GM10248 (cell line): Measurements from ENCODE around the gene F2RL3.
"Not testable (repeated sequence)": the region's sequence is repeated elsewhere in the genome, so short reads cannot be mapped to it uniquely, and the experiment has no call there.

Experiments
- CTCF ChIA-PET: fragments of 300-600 bp; sonication (Branson Sonifier 250); formaldehyde crosslinking; extraction: SDS; loops from one replicate; lab custom pipeline; 2021; ENCODE audit warnings: antibody characterized with exemption; lab: Yijun Ruan, JAX
- POLR2A ChIA-PET: fragments of 350-650 bp; sonication (Branson Sonifier 250); formaldehyde crosslinking; extraction: SDS; loops from one replicate; lab custom pipeline; 2020; ENCODE audit warnings: antibody characterized with exemption; lab: Yijun Ruan, JAX
- DNase-seq: peaks from one replicate; pipeline ENCODE4 v3.0.0; 2012; ENCODE audit errors: extremely low spot score
- TF ChIP-seq, protein P1 (sequence below): IDR thresholded peaks from 2 replicates; pipeline ENCODE4 v1.5.1; 2012; ENCODE audit warnings: mild to moderate bottlenecking, low read depth; ENCODE audit errors: extremely low read depth, missing control alignments, control extremely low read depth

F2RL3 gene

DNA sequence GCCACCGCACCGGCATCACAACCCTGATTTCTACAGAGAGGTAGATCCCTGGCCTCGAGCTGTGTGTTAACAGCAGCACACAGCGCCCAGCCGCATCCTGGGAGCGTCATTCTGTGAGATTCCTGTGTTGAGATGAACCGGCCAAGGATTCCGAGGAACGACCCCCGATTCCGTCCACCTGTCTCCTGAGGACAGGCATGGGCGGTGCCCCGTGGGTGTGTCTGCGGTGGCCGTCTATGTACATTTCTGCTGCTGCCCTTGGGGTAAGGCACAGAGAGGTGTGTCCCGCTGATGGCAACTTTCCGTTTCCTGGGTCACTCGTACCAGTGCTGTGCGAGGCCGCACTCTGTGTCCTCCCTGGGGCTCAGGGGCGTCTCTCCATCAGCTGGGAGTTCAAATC lies 16.1 kb upstream of the F2RL3 start:
- no peak for DNase-seq
- POLR2A ChIA-PET, result no interaction called here
- TF ChIP-seq, protein P1, sequence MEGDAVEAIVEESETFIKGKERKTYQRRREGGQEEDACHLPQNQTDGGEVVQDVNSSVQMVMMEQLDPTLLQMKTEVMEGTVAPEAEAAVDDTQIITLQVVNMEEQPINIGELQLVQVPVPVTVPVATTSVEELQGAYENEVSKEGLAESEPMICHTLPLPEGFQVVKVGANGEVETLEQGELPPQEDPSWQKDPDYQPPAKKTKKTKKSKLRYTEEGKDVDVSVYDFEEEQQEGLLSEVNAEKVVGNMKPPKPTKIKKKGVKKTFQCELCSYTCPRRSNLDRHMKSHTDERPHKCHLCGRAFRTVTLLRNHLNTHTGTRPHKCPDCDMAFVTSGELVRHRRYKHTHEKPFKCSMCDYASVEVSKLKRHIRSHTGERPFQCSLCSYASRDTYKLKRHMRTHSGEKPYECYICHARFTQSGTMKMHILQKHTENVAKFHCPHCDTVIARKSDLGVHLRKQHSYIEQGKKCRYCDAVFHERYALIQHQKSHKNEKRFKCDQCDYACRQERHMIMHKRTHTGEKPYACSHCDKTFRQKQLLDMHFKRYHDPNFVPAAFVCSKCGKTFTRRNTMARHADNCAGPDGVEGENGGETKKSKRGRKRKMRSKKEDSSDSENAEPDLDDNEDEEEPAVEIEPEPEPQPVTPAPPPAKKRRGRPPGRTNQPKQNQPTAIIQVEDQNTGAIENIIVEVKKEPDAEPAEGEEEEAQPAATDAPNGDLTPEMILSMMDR, result no peak
- CTCF ChIA-PET, result interaction anchor here (0.7 to 1.6 kb wide), 2 partner anchors 10 to 94 kb away, joined by 3 read pairs; no protein-coding TSS in a partner anchor

DNA sequence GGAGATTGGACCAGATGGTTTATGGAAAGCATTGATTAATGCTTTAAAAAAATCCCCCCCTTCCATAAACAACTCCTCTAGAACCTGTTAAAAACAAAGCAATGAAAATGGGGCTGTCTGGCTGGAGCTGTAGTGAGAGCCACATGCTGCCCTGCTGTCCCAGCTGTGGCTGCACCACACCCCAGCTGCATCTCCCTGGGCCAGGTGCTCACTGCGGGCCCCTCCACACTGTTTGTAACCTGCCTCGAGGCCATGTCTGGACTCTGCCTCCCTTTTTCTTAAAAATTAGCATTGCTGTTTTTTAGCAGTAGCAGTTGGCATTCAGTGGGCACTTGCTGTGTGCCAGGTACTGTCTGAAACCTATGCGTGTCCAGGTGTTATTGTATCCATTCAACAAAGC lies 15.2 kb upstream of the F2RL3 start:
- ChIA-PET POLR2A (no interaction called here), CTCF (interaction anchor here (0.7 kb wide), 1 partner anchor 11 kb away, joined by 3 read pairs; no protein-coding TSS in a partner anchor)
- TF ChIP-seq, protein P1, result no peak
- DNase-seq, result no peak

DNA sequence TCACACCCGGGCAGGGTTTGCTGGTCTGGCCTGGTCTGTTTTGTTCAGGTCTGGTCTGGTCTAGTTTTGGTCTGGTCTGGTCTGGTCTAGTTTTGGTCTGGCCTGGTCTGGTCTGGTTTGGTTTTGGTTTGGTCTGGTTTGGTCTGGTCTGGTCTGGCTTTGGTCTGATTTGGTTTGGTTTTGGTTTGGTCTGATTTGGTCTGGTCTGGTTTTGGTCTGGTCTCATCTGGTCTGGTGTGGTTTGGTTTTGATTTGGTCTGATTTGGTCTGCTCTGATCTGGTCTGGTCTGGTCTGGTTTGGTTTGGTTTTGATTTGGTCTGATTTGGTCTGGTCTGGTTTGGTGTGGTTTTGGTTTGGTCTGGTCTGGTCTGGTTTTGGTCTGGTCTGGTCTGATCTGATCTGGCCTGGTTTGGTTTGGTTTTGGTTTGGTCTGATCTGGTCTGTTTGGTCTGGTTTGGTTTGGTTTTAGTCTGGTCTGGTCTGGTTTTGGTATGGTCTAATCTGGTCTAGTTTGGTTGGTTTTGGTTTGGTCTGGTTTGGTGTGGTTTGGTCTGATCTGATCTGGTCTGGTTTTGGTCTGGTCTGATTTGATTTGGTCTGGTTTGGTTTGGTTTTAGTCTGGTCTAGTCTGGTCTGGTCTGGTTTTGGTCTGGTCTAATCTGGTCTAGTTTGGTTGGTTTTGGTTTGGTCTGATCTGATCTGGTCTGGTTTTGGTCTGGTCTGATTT lies 14.4 kb upstream of the F2RL3 start:
- DNase-seq, result no peak
- CTCF ChIA-PET, result no interaction called here
- POLR2A ChIA-PET, result no interaction called here
- TF ChIP-seq, protein P1, result no peak

DNA sequence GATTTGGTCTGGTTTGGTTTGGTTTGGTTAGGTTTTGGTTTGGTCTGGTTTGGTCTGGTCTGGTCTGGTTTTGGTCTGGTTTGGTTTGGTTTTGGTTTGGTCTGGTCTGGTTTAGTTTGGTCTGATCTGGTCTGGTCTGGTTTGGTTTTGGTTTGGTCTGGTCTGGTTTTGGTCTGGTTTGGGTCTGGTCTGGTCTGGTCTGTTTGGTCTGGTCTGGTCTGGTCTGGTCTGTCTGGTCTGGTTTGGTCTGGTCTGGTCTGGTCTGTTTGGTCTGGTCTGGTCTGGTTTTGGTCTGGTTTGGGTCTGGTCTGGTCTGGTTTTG lies 13.9 kb upstream of the F2RL3 start:
- DNase-seq, POLR2A ChIA-PET, CTCF ChIA-PET: not testable (repeated sequence)

DNA sequence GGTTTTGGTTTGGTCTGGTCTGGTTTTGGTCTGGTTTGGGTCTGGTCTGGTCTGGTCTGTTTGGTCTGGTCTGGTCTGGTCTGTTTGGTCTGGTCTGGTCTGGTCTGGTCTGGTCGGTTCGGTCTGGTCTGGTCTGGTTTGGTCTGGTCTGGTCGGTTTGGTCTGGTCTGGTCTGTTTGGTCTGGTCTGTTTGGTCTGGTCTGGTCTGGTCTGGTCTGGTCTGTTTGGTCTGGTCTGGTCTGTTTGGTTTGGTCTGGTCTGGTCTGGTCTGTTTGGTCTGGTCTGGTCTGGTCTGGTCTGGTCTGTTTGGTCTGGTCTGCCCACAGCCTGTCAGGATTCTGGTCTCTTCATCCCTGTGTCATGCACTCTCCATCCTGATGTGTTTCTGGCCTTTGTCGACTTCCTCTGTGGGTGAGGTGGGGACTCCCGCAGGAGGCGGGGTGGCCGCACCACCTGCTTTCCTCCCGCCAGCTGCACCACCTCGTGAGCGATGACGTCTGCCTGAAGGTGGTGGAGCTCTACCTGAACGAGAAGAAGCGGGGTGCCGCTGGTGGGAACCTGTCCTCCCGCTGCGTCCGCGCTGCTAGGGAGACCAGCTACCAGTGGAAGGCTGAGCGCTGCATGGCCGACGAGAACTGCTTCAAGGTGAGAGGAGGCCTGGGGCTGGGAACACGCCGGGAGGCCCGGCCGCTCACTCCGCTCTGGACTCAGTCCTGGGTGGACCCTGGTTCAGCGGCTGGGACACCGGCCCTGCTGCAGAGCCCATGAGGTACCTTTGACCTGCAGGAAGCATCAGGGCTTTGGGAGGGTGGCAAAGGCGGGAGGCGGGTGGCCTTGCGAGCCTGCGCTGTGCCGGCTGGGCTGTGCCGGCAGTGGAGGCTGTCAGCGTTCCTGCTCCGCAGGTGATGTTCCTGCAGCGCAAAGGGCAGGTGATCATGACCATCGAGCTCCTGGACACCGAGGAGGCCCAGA lies 12.9 kb upstream of the F2RL3 start:
- ChIA-PET CTCF (interaction anchor here (0.9 to 1.6 kb wide), 2 partner anchors 14 to 19 kb away, joined by 3 read pairs; no protein-coding TSS in a partner anchor), POLR2A (no interaction called here)
- TF ChIP-seq, protein P1, result no peak
- DNase-seq, result no peak

DNA sequence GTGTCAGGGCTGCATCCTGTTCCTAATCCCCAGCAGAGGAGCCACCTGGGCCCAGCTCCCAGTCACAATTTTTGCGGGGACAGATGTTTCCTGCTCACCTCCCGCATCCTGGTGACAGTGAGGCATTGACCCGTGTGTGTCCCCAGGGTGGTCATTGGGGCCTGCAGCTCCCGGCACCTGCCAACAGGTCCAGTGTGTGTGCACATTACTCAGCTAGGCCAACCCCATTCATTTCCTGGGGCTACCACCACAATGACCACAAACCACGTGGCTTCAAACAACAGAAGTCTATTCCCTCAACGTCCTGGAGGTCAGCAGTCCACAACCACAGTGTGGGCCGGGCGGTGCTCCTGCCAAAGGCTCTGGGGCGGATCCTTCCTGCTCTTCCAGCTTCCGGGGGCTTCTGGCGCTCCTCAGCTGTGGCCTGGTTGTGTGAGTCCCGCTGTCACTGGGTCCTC lies 11.9 kb upstream of the F2RL3 start:
- ChIA-PET POLR2A (no interaction called here), CTCF (interaction anchor here (0.5 to 1.6 kb wide), 3 partner anchors 16 to 82 kb away, joined by 3 to 5 read pairs (median 3); no protein-coding TSS in a partner anchor)
- TF ChIP-seq, protein P1, result no peak
- DNase-seq, result no peak

DNA sequence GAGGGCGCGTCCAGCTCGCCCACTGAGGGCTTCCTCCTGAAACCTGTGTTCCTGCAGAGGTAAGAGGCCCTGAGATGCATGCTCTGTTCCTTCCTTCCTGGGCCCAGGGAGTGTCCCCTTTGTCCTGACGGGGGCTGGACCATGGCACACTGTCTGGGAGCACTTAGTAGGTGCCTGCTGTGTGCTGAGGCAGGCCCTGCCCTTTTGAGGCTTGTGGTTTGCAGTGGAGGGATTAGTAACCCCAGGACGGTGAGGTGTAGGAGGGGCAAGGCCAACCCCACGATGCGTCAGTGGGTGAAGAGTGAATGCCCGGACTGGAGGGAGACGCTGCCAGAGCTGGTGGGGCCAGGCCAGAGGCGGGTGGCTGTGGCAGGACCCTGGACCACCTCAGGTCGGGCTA lies 11.2 kb upstream of the F2RL3 start:
- ChIA-PET POLR2A (no interaction called here), CTCF (interaction anchor here (1.4 to 1.6 kb wide), 2 partner anchors 16 to 17 kb away, joined by 3 to 5 read pairs; no protein-coding TSS in a partner anchor)
- DNase-seq, result no peak
- TF ChIP-seq, protein P1, result no peak
